ENCODE data around the gene GP2. TPM values are rescaled to one million over a fixed set of nuclear protein-coding genes. Genes with fewer than 3 reads are reported as not detected.

The GP2 gene
- total RNA-seq, 4 donors from 2014 or later = not detected

- ATAC-seq = no peak
- intact Hi-C loops (cut with DNase I; ENCODE audit: low total_unique reads) = no loop called here
These were observed 55.4 kb downstream of the GP2 start for GRCh38 chr16:20271893-20272292.

DNA sequence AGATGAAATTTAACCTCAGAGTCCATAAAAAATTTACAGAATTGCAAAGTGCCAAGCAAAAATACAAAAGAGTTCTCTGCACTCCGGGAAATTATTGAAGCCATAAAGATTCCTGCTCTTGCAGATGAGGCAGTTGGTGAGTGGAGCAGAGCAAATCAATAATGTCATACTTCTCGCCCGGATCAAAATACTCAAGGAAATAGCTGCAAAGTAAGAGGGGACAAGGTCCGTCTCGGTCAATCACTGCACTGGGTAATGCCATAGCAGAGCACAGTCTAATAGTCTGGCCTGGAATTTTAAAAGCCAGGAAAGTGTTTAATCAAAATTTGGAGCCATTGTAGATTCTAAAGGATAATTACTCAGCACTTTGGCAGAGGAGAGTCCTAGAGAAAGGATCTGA is 58.9 kb downstream of the GP2 start:
- H3K4me1 ChIP-seq = no peaks in the 10 kb centered on the region
- DNase-seq (no peak), ATAC-seq (no peak)
- H3K36me3 ChIP-seq = no peaks in the 10 kb centered on the region
- H3K27me3 ChIP-seq = no peaks in the 10 kb centered on the region
- TF ChIP-seq POLR2A (IDR thresholded peaks at IDR 0.05) = no peak
- no peak for TF ChIP-seq CTCF (IDR thresholded peaks at IDR 0.05 in 4 of 5, conservative IDR thresholded peaks at IDR 0.05 in 1 of 5)
- H3K9me3 ChIP-seq = no peaks in the 10 kb centered on the region
- intact Hi-C loops (cut with DNase I; ENCODE audit: low total_unique reads) = no loop called here
- H3K27ac ChIP-seq = no peak overlapping the region
- no peak overlapping the region for H3K4me3 ChIP-seq
- in situ Hi-C loops (cut with MboI; ENCODE audit: low sequenced_read_pairs in 4 of 4) = loop anchor here in 1 of 4 donors (25.0 kb wide), 1 partner anchor 106 kb away; no protein-coding TSS in a partner anchor

More at GRCh38 chr16:20271893-20272292, 55.4 kb downstream of the GP2 start:
- TF ChIP-seq CTCF (IDR thresholded peaks at IDR 0.05 in 4 of 5, conservative IDR thresholded peaks at IDR 0.05 in 1 of 5) (no peak), POLR2A (IDR thresholded peaks at IDR 0.05) (no peak)
- Histone ChIP-seq H3K9me3 (no peaks in the 10 kb centered on the region), H3K4me1 (no peaks in the 10 kb centered on the region), H3K27me3 (no peaks in the 10 kb centered on the region), H3K36me3 (no peaks in the 10 kb centered on the region), H3K4me3 (no peak overlapping the region), H3K27ac (no peak overlapping the region)
- no peak for DNase-seq
- in situ Hi-C loops (cut with MboI; ENCODE audit: low sequenced_read_pairs in 4 of 4) = loop anchor here in 1 of 4 donors (25.0 kb wide), 1 partner anchor 110 kb away; no protein-coding TSS in a partner anchor

- H3K27ac ChIP-seq = no peak overlapping the region
- H3K9me3 ChIP-seq = no peaks in the 10 kb centered on the region
- in situ Hi-C loops (cut with MboI; ENCODE audit: low sequenced_read_pairs in 4 of 4) = loop anchor here in 1 of 4 donors (25.0 kb wide), 1 partner anchor 103 kb away; no protein-coding TSS in a partner anchor
- no peaks in the 10 kb centered on the region for H3K36me3 ChIP-seq
- H3K4me3 ChIP-seq = no peak overlapping the region
- TF ChIP-seq POLR2A (IDR thresholded peaks at IDR 0.05) (no peak), CTCF (IDR thresholded peaks at IDR 0.05 in 4 of 5, conservative IDR thresholded peaks at IDR 0.05 in 1 of 5) (no peak)
- no peaks in the 10 kb centered on the region for H3K27me3 ChIP-seq
- intact Hi-C loops (cut with DNase I; ENCODE audit: low total_unique reads) = no loop called here
- ATAC-seq = no peak
- no peaks in the 10 kb centered on the region for H3K4me1 ChIP-seq
- no peak for DNase-seq
These were observed 62.3 kb downstream of the GP2 start for GRCh38 chr16:20265019-20265418.

DNA sequence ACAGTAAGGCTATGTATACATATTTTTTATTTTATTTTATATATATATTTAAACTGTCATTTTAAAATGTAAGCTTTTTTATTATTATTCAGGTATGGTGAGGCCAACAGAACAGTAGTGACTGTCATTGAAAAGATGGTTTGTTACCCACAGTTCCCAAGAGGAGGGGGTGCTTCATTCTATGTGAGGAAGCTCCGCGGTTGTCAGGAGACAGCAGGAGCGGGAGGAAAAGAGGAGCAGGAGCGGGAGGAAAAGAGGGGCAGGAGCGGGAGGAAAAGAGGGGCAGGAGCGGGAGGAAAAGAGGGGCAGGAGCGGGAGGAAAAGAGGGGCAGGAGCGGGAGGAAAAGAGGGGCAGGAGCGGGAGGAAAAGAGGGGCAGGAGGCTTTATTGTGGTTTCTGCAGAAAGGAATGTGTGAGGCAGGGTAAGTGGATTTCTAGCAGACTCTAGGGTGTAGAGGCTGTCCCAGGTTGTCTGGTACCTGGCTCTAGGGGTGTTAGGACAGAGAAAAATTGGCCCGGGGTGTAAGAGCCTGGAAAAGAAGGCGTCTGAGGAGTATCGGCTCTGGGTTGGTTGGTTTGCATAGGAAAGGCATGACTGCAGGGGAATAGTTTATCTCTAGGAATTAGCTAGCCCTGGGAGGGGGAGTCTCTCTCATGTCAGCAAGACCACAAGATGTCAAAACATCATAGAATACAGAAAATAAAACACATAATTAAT is 64.0 kb downstream of the GP2 start:
- H3K36me3 ChIP-seq = no peaks in the 10 kb centered on the region
- DNase-seq = no peak
- H3K4me3 ChIP-seq = no peak overlapping the region
- H3K27me3 ChIP-seq = no peaks in the 10 kb centered on the region
- no peaks in the 10 kb centered on the region for H3K4me1 ChIP-seq
- no peak for TF ChIP-seq POLR2A (IDR thresholded peaks at IDR 0.05)
- TF ChIP-seq CTCF (IDR thresholded peaks at IDR 0.05 in 4 of 5, conservative IDR thresholded peaks at IDR 0.05 in 1 of 5) = no peak
- no peak overlapping the region for H3K27ac ChIP-seq
- intact Hi-C loops (cut with DNase I; ENCODE audit: low total_unique reads) = no loop called here
- no peaks in the 10 kb centered on the region for H3K9me3 ChIP-seq
- in situ Hi-C loops (cut with MboI; ENCODE audit: low sequenced_read_pairs in 4 of 4) = loop anchor here in 1 of 4 donors (25.0 kb wide), 1 partner anchor 101 kb away; no protein-coding TSS in a partner anchor
- ATAC-seq = no peak

Measured in gastrocnemius medialis (tissue), 4 donors.